MM.1S (cell line): ENCODE measurements around the gene RNGTT.

Source experiments
- DNase-seq: peaks from one replicate; pipeline ENCODE4 v3.0.0-alpha.2; 2015
- H2AFZ ChIP-seq: fragments of 300-600 bp; sonication (generic); 2 replicates; pipeline ENCODE4 v1.6.0; 2016; ENCODE audit warnings: antibody characterized with exemption, low read length
- H3F3A ChIP-seq: fragments of 300-600 bp; sonication (generic); 2 replicates; pipeline ENCODE4 v1.6.1; 2016; ENCODE audit warnings: mild to moderate bottlenecking, antibody characterized with exemption, low read length, moderate library complexity, mixed read lengths; ENCODE audit not compliant: insufficient read depth
- H3K27ac ChIP-seq: fragments of 300-600 bp; sonication (generic); 2 replicates; pipeline ENCODE4 v1.5.1; 2016; ENCODE audit warnings: mild to moderate bottlenecking, low read length
- H3K27me3 ChIP-seq: fragments of 300-600 bp; sonication (generic); replicated peaks from 2 replicates; pipeline ENCODE4 v1.6.0; 2016; ENCODE audit warnings: low read length; ENCODE audit not compliant: insufficient read depth
- H3K36me3 ChIP-seq: fragments of 300-600 bp; sonication (generic); replicated peaks from 2 replicates; pipeline ENCODE4 v1.6.1; 2016; ENCODE audit warnings: mild to moderate bottlenecking, low read length, mixed read lengths; ENCODE audit not compliant: insufficient read depth
- H3K4me1 ChIP-seq: fragments of 300-600 bp; sonication (generic); 2 replicates; pipeline ENCODE4 v1.6.1; 2016; ENCODE audit warnings: low read length, mixed read lengths
- H3K4me2 ChIP-seq: fragments of 300-600 bp; sonication (generic); 2 replicates; pipeline ENCODE4 v1.6.0; 2016; ENCODE audit warnings: low read depth, low read length
- H3K4me3 ChIP-seq: fragments of 300-600 bp; sonication (generic); 2 replicates; pipeline ENCODE4 v1.5.1; 2016; ENCODE audit warnings: low read length, mixed read lengths
- H3K79me2 ChIP-seq: fragments of 300-600 bp; sonication (generic); 2 replicates; pipeline ENCODE4 v1.6.1; 2016; ENCODE audit warnings: mixed run types, low read length, mixed read lengths
- H3K9ac ChIP-seq: fragments of 300-600 bp; sonication (generic); 2 replicates; pipeline ENCODE4 v1.6.1; 2016; ENCODE audit warnings: low read length, mixed read lengths
- H3K9me2 ChIP-seq: fragments of 300-600 bp; sonication (generic); replicated peaks from 2 replicates; pipeline ENCODE4 v1.6.1; 2016; ENCODE audit warnings: mild to moderate bottlenecking, low read length, mixed read lengths; ENCODE audit not compliant: insufficient read depth
- H3K9me3 ChIP-seq: fragments of 300-600 bp; sonication (generic); replicated peaks from 2 replicates; pipeline ENCODE4 v1.6.1; 2016; ENCODE audit warnings: mild to moderate bottlenecking, low read length, mixed read lengths; ENCODE audit not compliant: insufficient read depth
- H4K20me1 ChIP-seq: fragments of 300-600 bp; sonication (generic); 2 replicates; pipeline ENCODE4 v1.6.1; 2016; ENCODE audit warnings: mild to moderate bottlenecking, low read length, moderate library complexity, mixed read lengths; ENCODE audit not compliant: insufficient read depth
- CTCF ChIP-seq: fragments of 300-600 bp; sonication (generic); IDR thresholded peaks from 2 replicates; pipeline ENCODE4 v1.5.1; 2016; ENCODE audit warnings: antibody characterized with exemption, low read length, mixed read lengths
- EZH2 ChIP-seq: fragments of 300-600 bp; sonication (generic); optimal IDR thresholded peaks from 2 replicates; pipeline ENCODE3; 2017; ENCODE audit warnings: low read depth, mild to moderate bottlenecking, antibody characterized with exemption, low read length, mixed read lengths
- EZH2phosphoT487 ChIP-seq: fragments of 300-600 bp; sonication (generic); IDR thresholded peaks from 2 replicates; pipeline ENCODE4 v1.6.1; 2018; ENCODE audit warnings: antibody characterized with exemption, low read length

Gene RNGTT

DNA sequence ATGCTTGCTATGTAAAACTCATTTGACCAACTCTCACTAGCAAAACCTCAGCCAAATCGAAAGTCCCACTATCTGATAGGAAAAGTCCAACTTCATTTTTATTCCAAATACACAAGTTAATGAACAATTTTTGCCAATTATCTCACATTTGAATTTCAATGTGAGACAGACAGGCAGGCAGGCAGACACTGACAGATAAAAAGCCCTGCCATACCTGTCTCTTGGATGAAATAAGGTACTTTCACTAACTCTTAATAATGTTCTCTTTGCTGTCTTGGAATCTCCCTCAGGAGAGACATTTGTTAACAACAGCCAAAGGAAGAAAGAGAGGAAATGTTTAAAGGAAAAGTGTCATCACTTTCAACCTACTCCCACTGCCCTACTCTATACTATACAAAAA is 82.0 kb downstream of the RNGTT start:
- Histone ChIP-seq H3K4me3 (no peak overlapping the region), H3K4me2 (no peak overlapping the region), H3K9me3 (no peaks in the 10 kb centered on the region), H4K20me1 (no peaks in the 10 kb centered on the region), H2AFZ (no peak overlapping the region), H3K9me2 (no peaks in the 10 kb centered on the region), H3K79me2 (no peaks in the 10 kb centered on the region), H3K27me3 (no peaks in the 10 kb centered on the region), H3K36me3 (no peaks in the 10 kb centered on the region), H3K27ac (no peak overlapping the region), H3K9ac (no peak overlapping the region), H3F3A (no peaks in the 10 kb centered on the region), H3K4me1 (no peaks in the 10 kb centered on the region)
- TF ChIP-seq EZH2phosphoT487 (no peak), EZH2 (no peak), CTCF (no peak)
- DNase-seq: no peak

DNA sequence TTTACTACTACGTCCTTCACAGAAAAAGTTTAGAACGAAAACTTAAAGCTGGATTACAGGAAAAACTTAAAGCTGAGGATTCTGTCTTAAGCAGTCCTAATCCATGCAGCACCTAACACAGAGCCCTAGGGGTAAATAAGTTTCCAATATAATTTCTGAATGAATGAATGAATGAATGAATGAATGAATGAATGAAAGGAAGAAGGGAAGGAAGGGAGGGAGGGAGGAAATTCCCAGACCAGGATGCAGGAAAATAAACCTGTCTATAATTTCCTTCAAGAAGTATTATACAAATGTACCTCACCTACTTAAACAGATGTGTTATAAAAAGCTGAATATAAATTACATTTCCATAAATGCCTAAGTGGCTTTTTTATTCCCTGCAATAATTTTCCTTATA is 83.4 kb downstream of the RNGTT start:
- Histone ChIP-seq H3K27ac (no peak overlapping the region), H2AFZ (no peak overlapping the region), H3K4me3 (no peak overlapping the region), H3F3A (no peaks in the 10 kb centered on the region), H3K4me2 (no peak overlapping the region), H3K9ac (no peak overlapping the region), H3K79me2 (no peaks in the 10 kb centered on the region), H3K9me3 (no peaks in the 10 kb centered on the region), H3K27me3 (no peaks in the 10 kb centered on the region), H4K20me1 (no peaks in the 10 kb centered on the region), H3K36me3 (no peaks in the 10 kb centered on the region), H3K9me2 (no peaks in the 10 kb centered on the region), H3K4me1 (no peaks in the 10 kb centered on the region)
- no peak for TF ChIP-seq CTCF
- no peak for TF ChIP-seq EZH2
- no peak for TF ChIP-seq EZH2phosphoT487
- DNase-seq: no peak

DNA sequence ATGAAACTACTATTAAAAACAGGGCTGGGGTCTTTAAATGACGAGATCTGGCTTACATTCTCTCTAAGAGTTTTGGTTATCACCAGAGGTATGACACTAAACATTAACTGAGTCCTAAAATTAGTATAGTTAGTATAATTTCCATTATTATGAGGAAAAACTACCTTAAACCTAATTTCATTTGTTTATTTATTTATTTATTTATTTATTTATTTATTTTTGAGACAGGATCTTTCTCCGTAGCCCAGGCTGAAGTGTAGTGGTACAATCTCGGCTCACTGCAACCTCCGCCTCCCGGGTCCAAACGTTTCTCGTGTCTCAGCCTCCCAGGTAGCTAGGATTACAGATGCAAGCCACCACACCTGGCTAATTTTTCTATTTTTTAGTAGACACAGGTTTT is 85.5 kb downstream of the RNGTT start:
- no peaks in the 10 kb centered on the region for H3K9me2 ChIP-seq
- TF ChIP-seq CTCF: no peak
- no peak for TF ChIP-seq EZH2
- no peak for TF ChIP-seq EZH2phosphoT487
- H4K20me1 ChIP-seq: no peaks in the 10 kb centered on the region
- no peak overlapping the region for H3K4me3 ChIP-seq
- H3K27ac ChIP-seq: no peak overlapping the region
- no peak overlapping the region for H2AFZ ChIP-seq
- peaks cover 3% of the 10 kb centered on the region; the same call in 1 of the 2 replicates for H3K4me1 ChIP-seq
- no peak for DNase-seq
- H3F3A ChIP-seq: no peaks in the 10 kb centered on the region
- no peaks in the 10 kb centered on the region for H3K27me3 ChIP-seq
- no peak overlapping the region for H3K4me2 ChIP-seq
- no peaks in the 10 kb centered on the region for H3K79me2 ChIP-seq
- no peaks in the 10 kb centered on the region for H3K36me3 ChIP-seq
- H3K9me3 ChIP-seq: no peaks in the 10 kb centered on the region
- H3K9ac ChIP-seq: no peak overlapping the region
